ENCODE data around the gene TMEM240.
"Not testable (repeated sequence)": the region's sequence is repeated elsewhere in the genome, so short reads cannot be mapped to it uniquely, and the experiment has no call there.

The TMEM240 gene

GRCh38 chr1:1524750-1525383 lies 15.6 kb downstream of the TMEM240 start:
- not testable (repeated sequence) for DNase-seq (ENCODE audit: low read depth in 2 of 2)

GRCh38 chr1:1523651-1524050 lies 16.8 kb downstream of the TMEM240 start:
- DNase-seq (ENCODE audit: low read depth in 2 of 2): not testable (repeated sequence)

DNA sequence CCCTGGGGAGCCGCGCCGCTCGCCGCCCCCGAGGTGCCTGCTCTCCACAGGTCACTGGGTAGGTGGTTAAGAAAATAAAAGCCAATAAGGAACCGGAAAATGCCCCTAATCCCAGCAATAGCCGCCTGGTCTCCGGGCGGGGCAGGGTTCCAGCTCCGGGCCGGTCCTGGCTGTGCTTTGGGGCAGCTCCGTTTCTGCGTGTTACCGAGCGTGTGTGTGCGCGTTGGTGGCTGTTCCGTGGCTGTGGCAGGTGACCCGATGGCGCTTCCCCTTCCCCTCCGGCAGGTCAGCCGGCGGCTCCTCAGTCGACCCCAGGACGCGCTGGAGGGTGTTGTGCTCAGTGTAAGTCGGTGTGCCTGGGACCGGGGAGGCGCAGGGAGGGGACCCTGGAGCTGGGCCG lies 17.2 kb downstream of the TMEM240 start:
- not testable (repeated sequence) for DNase-seq (ENCODE audit: low read depth in 2 of 2)

- not testable (repeated sequence) for DNase-seq (ENCODE audit: low read depth in 2 of 2)
Measured at GRCh38 chr1:1522536-1522935, 17.9 kb downstream of the TMEM240 start.

DNA sequence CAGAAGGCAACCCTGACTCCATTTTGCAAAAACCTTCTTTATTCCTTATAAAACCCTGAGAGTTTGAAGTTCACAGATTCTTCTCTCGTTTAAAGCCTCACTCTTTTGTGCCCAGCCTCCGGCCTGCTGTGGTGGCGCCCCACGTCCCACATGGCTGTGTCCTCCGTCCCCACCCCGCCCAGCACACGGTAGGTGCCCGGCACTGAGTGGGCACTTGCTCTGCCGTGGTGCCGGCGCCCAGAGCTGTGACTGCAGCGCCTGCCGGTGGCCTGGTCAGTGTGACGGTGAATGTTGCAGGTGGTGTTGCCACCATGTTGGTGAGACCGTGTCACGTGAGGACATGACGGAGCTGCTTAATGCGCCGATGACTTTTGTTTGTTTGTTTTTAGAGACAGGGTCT lies 19.1 kb downstream of the TMEM240 start:
- DNase-seq (ENCODE audit: low read depth in 2 of 2): no peak

GRCh38 chr1:1519805-1520505 lies 20.5 kb downstream of the TMEM240 start:
- not testable (repeated sequence) for DNase-seq (ENCODE audit: low read depth in 2 of 2)

DNA sequence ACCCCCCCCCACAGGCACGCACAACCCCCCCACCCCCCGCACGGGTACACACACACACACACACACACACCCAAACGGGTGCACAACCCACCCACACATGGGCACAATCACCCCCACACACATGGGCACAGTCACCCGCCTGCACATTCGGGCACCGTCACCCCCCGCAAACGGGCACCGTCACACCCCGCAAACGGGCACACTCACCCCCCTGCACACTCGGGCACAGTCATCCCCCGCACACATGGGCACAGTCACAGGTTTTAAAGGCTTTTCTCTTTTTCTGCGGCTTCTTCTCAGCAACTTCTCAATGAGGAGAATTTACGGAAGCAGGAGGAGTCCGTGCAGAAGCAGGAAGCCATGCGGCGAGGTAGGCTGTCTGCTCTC lies 21.8 kb downstream of the TMEM240 start:
- not testable (repeated sequence) for DNase-seq (ENCODE audit: low read depth in 2 of 2)

- DNase-seq (ENCODE audit: low read depth in 2 of 2): no peak
Measured at GRCh38 chr1:1517973-1518620, 22.3 kb downstream of the TMEM240 start.

DNA sequence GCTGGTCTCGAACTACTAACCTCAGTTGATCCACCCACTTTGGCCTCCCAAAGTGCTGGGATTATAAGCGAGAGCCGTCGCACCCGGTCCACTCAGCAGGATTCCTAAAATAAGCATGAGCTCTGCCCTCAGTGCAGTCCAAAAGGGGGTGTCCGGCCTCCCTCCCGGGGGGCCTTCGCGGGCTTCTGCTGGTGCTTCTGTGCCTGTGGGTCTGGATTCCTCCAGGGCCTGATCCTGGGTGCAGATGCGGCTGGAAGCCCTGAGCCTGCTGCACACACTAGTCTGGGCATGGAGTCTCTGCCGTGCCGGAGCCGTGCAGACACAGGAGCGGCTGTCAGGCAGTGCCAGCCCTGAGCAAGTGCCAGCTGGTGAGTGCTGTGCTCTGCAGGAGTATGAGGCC lies 23.5 kb downstream of the TMEM240 start:
- not testable (repeated sequence) for DNase-seq (ENCODE audit: low read depth in 2 of 2)

DNA sequence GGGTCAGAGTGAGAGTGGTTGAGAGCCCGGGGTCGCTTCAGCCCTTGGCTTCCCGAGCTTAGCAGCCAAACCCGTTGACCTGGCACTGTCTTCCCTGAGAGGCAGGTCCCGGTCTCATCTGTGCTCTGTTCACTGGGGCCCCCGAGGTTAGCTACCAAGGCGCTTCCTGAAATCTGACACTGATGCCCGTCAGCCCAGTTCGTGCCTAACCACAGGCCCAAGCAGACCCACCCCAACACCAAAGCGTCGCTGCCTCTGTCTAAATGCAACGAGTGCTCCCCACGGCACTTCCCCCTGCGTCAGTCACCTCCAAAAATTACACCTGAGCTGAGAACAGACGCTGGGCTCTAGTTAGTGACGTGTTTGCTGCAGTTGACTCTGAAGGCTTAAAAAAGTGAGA lies 26.0 kb downstream of the TMEM240 start:
- not testable (repeated sequence) for DNase-seq (ENCODE audit: low read depth in 2 of 2)

GRCh38 chr1:1513675-1514074 lies 26.7 kb downstream of the TMEM240 start:
- DNase-seq (ENCODE audit: low read depth in 2 of 2): not testable (repeated sequence)

DNA sequence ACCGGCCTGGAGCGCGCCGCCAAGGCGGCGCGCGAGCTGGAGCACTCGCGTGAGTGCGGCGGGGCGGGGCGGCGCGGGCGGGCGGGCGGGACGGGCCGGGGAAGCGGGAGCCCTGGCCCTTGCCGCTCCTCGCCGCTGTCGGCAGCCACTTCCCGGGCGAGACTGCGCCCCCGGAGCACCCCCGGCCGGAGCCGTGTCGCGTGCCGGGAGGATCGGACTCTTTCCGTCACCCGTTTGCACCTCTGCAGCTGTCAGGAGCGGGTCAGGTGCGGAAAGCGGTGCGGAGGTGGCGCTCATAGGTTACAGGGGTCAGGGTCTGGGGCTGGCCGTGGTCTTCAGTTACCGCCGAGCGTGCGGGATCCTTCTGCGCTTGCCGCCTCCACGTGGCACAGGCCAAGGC lies 28.0 kb downstream of the TMEM240 start:
- DNase-seq (ENCODE audit: low read depth in 2 of 2): not testable (repeated sequence)

DNA sequence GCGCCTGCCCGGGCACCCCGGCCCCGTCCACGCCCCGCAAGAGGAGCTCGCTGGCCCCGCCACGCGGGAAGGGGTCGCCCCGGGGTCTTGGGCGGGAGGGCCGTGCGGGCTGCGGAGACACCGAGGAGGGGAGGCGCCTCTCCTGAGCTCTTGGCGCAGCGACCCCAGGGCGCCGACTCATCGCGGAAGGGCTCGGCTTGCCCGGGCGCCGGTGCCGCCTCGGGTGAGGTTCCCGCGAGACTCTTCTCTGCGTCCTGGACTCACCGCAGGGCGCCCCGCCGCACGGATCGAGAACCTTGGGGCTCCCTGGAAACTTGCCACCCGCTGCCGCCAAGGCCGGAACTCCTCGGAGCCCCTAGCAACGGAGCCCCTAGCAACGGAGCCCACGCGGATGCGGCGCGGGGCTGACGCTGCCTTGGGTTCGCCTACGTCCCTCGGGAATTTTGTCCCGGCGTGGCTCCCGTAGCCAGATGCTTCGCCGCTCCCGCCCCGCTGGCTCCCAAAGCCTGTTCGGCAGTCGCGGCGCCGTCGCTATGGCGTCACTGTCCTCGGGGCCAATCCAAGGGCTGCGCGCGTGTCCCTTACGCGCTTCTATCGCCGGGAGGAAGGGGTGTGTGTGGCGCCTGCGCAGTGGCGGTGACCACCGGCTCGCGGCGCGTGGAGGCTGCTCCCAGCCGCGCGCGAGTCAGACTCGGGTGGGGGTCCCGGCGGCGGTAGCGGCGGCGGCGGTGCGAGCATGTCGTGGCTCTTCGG lies 28.7 kb downstream of the TMEM240 start, which contains the start of gene ATAD3A:
Gene ATAD3A (plus strand): TSS at position 630 of the 753 bp plus-strand sequence. CDS start 107 bp downstream, at position 737.
- peak; percentile 91 to 93 for DNase-seq (ENCODE audit: low read depth in 2 of 2)

DNA sequence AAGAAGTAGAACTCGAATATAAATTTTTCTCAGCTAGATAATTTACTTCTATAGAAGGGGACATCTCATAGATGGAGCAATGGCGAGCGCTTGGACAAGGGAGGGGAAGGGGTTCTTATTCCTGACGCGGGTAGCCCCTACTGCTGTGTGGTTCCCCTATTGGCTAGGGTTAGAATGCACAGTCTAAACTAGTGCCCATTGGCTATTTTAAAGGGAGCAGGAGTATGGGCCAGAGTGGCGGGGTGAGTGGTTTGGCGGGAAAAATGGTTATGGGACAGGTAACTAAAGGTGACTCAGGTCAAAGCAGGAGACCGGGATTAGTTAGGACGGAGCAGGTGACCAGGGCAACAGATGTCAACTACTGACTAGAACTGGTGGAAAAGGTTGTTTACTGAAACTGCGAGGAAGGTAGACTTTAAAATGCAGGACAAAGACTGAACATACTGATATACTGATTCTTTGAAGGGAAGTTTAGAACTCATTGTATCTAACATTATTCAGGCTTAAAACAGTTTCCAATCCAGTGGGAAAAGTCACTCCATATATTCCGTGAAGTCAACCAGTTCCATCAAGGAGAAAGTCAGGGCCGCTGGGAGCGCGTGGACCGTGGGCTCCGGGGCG lies 29.4 kb downstream of the TMEM240 start:
- no peak for DNase-seq (ENCODE audit: low read depth in 2 of 2)

GRCh38 chr1:1509465-1509850 lies 31.0 kb downstream of the TMEM240 start:
- not testable (repeated sequence) for DNase-seq (ENCODE audit: low read depth in 2 of 2)

- DNase-seq (ENCODE audit: low read depth in 2 of 2): not testable (repeated sequence)
Measured at GRCh38 chr1:1508775-1509464, 31.5 kb downstream of the TMEM240 start.

DNA sequence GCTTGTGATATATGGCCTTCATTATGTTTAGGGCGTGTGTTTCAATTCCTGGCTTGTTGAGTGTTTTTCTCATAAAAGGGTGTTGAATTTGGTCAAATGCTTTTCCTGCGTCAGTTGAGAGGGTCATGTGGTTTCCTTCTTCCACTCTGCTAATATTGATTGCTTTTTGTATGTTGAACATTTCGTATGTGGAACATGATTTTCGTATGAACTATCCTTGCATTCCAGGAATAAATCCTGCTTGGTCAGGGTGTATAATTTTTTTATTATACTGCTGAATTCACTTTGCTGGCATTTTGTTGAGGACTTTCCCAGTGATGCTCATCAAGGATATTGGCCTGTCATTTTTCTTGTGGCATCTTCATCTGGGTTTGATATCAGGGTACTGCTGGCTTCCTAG lies 33.1 kb downstream of the TMEM240 start:
- DNase-seq (ENCODE audit: low read depth in 2 of 2): no peak

GRCh38 chr1:1505801-1506200 lies 34.6 kb downstream of the TMEM240 start:
- DNase-seq (ENCODE audit: low read depth in 2 of 2): not testable (repeated sequence)

DNA sequence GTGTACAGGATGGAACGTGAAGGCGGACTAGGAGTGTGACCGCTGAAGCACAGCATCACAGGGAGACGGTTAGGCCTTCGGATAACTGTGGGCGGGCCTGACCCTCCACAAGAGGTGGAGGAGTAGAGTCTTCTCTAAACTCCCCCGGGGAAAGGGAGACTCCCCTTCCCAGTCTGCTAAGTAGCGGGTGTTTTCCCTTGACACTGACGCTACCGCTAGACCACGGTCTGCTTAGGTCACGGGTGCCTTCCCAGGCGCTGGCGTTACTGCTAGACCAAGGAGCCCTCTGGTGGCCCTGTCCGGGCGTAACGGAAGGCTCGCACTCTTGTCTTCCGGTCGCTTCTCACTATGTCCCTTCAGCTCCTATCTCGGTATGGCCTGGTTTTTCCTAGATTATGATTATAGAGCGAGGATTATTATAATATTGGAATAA lies 35.0 kb downstream of the TMEM240 start:
- DNase-seq (ENCODE audit: low read depth in 2 of 2): not testable (repeated sequence)

- peak; percentile 34 to 45 for DNase-seq (ENCODE audit: low read depth in 2 of 2)
Measured at GRCh38 chr1:1504777-1505365, 35.6 kb downstream of the TMEM240 start.

All from stimulated activated CD8-positive, alpha-beta memory T cell treated with anti-CD3 and anti-CD28 coated beads, Interleukin-2, amount 100 ng/mL, for 1 hour (primary cell).